A673 (cell line): ENCODE results near the gene OR51V1. TPM values are rescaled to one million over a fixed set of nuclear protein-coding genes. Genes with fewer than 3 reads are reported as not detected.

Source experiments
- BruUV-seq: library from RNA; stranded (reverse); fragments of 400-500 nt; replicated peaks from 2 replicates; lab custom pipeline; 2021; lab: Mats Ljungman, UMichigan
- CTCF ChIA-PET: fragments of 300-600 bp; sonication (Branson Sonifier 250); formaldehyde crosslinking; loops from one replicate; lab custom pipeline; 2022; ENCODE audit warnings: antibody characterized with exemption; lab: Charles Lee
- POLR2A ChIA-PET: fragments of 300-600 bp; sonication (Branson Sonifier 250); formaldehyde crosslinking; loops from one replicate; lab custom pipeline; 2022; ENCODE audit warnings: antibody characterized with exemption; ENCODE audit not compliant: low non-redundant PET; lab: Charles Lee
- DNase-seq: peaks from one replicate; pipeline ENCODE4 v3.0.0-alpha.2; 2015; ENCODE audit warnings: low spot score
- H3K27ac ChIP-seq: fragments of 200-600 bp; sonication (generic); 2 replicates; pipeline ENCODE4 v1.5.1; 2016; ENCODE audit warnings: mixed run types, low read depth, mild to moderate bottlenecking, mixed read lengths, antibody characterized with exemption, low read length; ENCODE audit not compliant: poor library complexity, severe bottlenecking
- H3K27me3 ChIP-seq: fragments of 200-600 bp; sonication (generic); replicated peaks from 2 replicates; pipeline ENCODE4 v1.6.1; 2017; ENCODE audit warnings: mixed run types, low read depth, mild to moderate bottlenecking, mixed read lengths, antibody characterized with exemption, low read length; ENCODE audit not compliant: insufficient read depth, poor library complexity
- H3K36me3 ChIP-seq: fragments of 200-600 bp; sonication (generic); 2 replicates; pipeline ENCODE4 v1.6.1; 2016; ENCODE audit warnings: mixed run types, mild to moderate bottlenecking, mixed read lengths, antibody characterized with exemption, low read length; ENCODE audit not compliant: insufficient read depth, poor library complexity, severe bottlenecking
- H3K4me1 ChIP-seq: fragments of 200-600 bp; sonication (generic); 2 replicates; pipeline ENCODE4 v1.6.1; 2017; ENCODE audit warnings: mixed run types, mild to moderate bottlenecking, mixed read lengths, antibody characterized with exemption, low read length; ENCODE audit not compliant: insufficient read depth, poor library complexity, severe bottlenecking
- H3K4me3 ChIP-seq: fragments of 200-600 bp; sonication (generic); 2 replicates; pipeline ENCODE4 v1.5.1; 2016; ENCODE audit warnings: low read depth, mixed run types, mild to moderate bottlenecking, mixed read lengths, low read length; ENCODE audit not compliant: poor library complexity, severe bottlenecking
- H3K9me3 ChIP-seq: fragments of 200-600 bp; sonication (generic); 2 replicates; pipeline ENCODE4 v1.6.1; 2016; ENCODE audit warnings: mixed run types, low read depth, mild to moderate bottlenecking, mixed read lengths, antibody characterized with exemption, low read length; ENCODE audit not compliant: poor library complexity, severe bottlenecking
- EZH2 ChIP-seq: fragments of 200-600 bp; sonication (generic); IDR thresholded peaks from 2 replicates; pipeline ENCODE4 v1.6.1; 2017; ENCODE audit warnings: borderline replicate concordance, low read depth, mild to moderate bottlenecking, mixed read lengths, antibody characterized with exemption, low read length; ENCODE audit not compliant: poor library complexity, severe bottlenecking
- intact Hi-C: fragments of 100-400 bp; cut with micrococcal nuclease; formaldehyde crosslinking; loops from one replicate; pipeline ENCODE4 v1.10.0; 2022; ENCODE audit not compliant: unreplicated experiment
- total RNA-seq: library from RNA; stranded (reverse); gene quantifications from 2 replicates; pipeline ENCODE4 v1.2.3, GENCODE V29; 2021
- TF ChIP-seq, protein P1 (sequence below): fragments of 300-800, 200-600 bp; sonication (generic); conservative IDR thresholded peaks from 2 replicates; pipeline ENCODE4 v1.5.1; 2017; ENCODE audit warnings: low read depth, mild to moderate bottlenecking, antibody characterized with exemption, low read length, moderate library complexity, mixed read lengths

The OR51V1 gene
- total RNA-seq, 1 experiment from 2014 or later, result not detected

- Histone ChIP-seq H3K36me3 (no peaks in the 10 kb centered on the region), H3K27ac (no peak overlapping the region), H3K9me3 (no peaks in the 10 kb centered on the region), H3K4me3 (no peak overlapping the region), H3K4me1 (no peaks in the 10 kb centered on the region), H3K27me3 (no peaks in the 10 kb centered on the region)
- ChIA-PET CTCF (no interaction called here), POLR2A (no interaction called here)
- no TSS peak for BruUV-seq
- no peak for DNase-seq
- TF ChIP-seq EZH2, result no peak
- TF ChIP-seq, protein P1, sequence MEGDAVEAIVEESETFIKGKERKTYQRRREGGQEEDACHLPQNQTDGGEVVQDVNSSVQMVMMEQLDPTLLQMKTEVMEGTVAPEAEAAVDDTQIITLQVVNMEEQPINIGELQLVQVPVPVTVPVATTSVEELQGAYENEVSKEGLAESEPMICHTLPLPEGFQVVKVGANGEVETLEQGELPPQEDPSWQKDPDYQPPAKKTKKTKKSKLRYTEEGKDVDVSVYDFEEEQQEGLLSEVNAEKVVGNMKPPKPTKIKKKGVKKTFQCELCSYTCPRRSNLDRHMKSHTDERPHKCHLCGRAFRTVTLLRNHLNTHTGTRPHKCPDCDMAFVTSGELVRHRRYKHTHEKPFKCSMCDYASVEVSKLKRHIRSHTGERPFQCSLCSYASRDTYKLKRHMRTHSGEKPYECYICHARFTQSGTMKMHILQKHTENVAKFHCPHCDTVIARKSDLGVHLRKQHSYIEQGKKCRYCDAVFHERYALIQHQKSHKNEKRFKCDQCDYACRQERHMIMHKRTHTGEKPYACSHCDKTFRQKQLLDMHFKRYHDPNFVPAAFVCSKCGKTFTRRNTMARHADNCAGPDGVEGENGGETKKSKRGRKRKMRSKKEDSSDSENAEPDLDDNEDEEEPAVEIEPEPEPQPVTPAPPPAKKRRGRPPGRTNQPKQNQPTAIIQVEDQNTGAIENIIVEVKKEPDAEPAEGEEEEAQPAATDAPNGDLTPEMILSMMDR, result no peak
- intact Hi-C loops, result no loop called here
Measured at GRCh38 chr11:5224538-5225479, 24.3 kb upstream of the OR51V1 start.

DNA sequence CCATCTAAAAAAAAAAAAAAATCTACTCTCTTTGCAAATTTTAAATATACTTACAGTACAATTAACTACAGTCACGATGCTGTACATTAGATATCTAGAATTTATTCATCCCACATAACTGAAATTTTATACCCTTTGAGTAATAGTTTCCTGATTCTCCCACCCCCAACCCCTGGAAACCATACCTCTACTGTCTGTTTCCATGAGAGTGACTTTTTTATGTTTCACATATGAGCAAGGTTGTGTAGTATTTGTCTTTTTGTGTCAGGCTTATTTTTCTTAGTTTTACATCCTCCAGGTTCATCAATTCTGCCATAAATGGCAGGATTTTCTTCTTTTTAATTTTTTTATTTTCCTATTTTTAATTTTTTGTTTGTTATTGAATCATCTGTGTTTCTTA, 23.2 kb upstream of the OR51V1 start:
- TF ChIP-seq EZH2, result no peak
- intact Hi-C loops, result no loop called here
- H3K36me3 ChIP-seq, result no peaks in the 10 kb centered on the region
- CTCF ChIA-PET, result no interaction called here
- no peaks in the 10 kb centered on the region for H3K4me1 ChIP-seq
- no peak overlapping the region for H3K4me3 ChIP-seq
- H3K27ac ChIP-seq, result no peak overlapping the region
- no peak for DNase-seq
- POLR2A ChIA-PET, result no interaction called here
- BruUV-seq, result no TSS peak
- no peaks in the 10 kb centered on the region for H3K27me3 ChIP-seq
- no peaks in the 10 kb centered on the region for H3K9me3 ChIP-seq

- DNase-seq, result no peak
- H3K36me3 ChIP-seq, result no peaks in the 10 kb centered on the region
- no TSS peak for BruUV-seq
- TF ChIP-seq, protein P1, result no peak
- no peak for TF ChIP-seq EZH2
- intact Hi-C loops, result no loop called here
- no peaks in the 10 kb centered on the region for H3K9me3 ChIP-seq
- POLR2A ChIA-PET, result no interaction called here
- CTCF ChIA-PET, result no interaction called here
- H3K4me1 ChIP-seq, result no peaks in the 10 kb centered on the region
- no peak overlapping the region for H3K27ac ChIP-seq
- H3K27me3 ChIP-seq, result no peaks in the 10 kb centered on the region
- H3K4me3 ChIP-seq, result no peak overlapping the region
Measured at GRCh38 chr11:5223146-5223545, 22.7 kb upstream of the OR51V1 start.
